SU-DHL-6 (cell line): Measurements from ENCODE around the gene S100A5.

Experiments
- H2AFZ ChIP-seq: fragments of 200-600 bp; sonication (generic); 2 replicates; pipeline ENCODE4 v1.6.1; 2014; ENCODE audit warnings: low read depth, mild to moderate bottlenecking, moderate library complexity, mixed read lengths, antibody characterized with exemption, low read length; ENCODE audit not compliant: severe bottlenecking
- H3F3A ChIP-seq: fragments of 200-600 bp; shearing (Covaris generic); 2 replicates; pipeline ENCODE4 v1.6.0; 2016; ENCODE audit warnings: antibody characterized with exemption, mild to moderate bottlenecking; ENCODE audit not compliant: insufficient read depth
- H3K27ac ChIP-seq: fragments of 200-600 bp; sonication (generic); 2 replicates; pipeline ENCODE4 v1.5.1; 2016; ENCODE audit warnings: low read depth, mild to moderate bottlenecking, low read length, moderate library complexity, mixed read lengths
- H3K27me3 ChIP-seq: fragments of 200-600 bp; sonication (generic), shearing (Covaris generic); 2 replicates; pipeline ENCODE4 v1.6.0; 2014; ENCODE audit warnings: mild to moderate bottlenecking, low read length
- H3K36me3 ChIP-seq: fragments of 200-600 bp; sonication (generic); 2 replicates; pipeline ENCODE4 v1.6.1; 2014; ENCODE audit warnings: mild to moderate bottlenecking, low read length, mixed read lengths
- H3K4me2 ChIP-seq: fragments of 300-600, 200-600 bp; shearing (Covaris generic), sonication (generic); 2 replicates; pipeline ENCODE4 v1.6.0; 2014; ENCODE audit warnings: low read length, low read depth, mild to moderate bottlenecking; ENCODE audit not compliant: poor library complexity, severe bottlenecking
- H3K4me3 ChIP-seq: fragments of 200-600 bp; sonication (generic); 2 replicates; pipeline ENCODE4 v1.5.1; 2014; ENCODE audit warnings: antibody characterized with exemption, low read length, mild to moderate bottlenecking, mixed read lengths; ENCODE audit not compliant: insufficient read depth, poor library complexity, severe bottlenecking
- H3K79me2 ChIP-seq: fragments of 200-600 bp; sonication (generic); 2 replicates; pipeline ENCODE4 v1.6.1; 2014; ENCODE audit warnings: mild to moderate bottlenecking, low read length, moderate library complexity; ENCODE audit not compliant: insufficient read depth
- H3K9ac ChIP-seq: fragments of 200-600 bp; sonication (generic); 2 replicates; pipeline ENCODE4 v1.7.0; 2014; ENCODE audit warnings: mild to moderate bottlenecking, low read length
- H3K9me2 ChIP-seq: fragments of 200-600 bp; sonication (generic); replicated peaks from 2 replicates; pipeline ENCODE4 v1.6.1; 2014; ENCODE audit warnings: low read length; ENCODE audit not compliant: insufficient read depth
- H3K9me3 ChIP-seq: fragments of 200-600 bp; sonication (generic); 2 replicates; pipeline ENCODE4 v1.6.1; 2014; ENCODE audit warnings: low read length, mixed read lengths; ENCODE audit not compliant: insufficient read depth
- H4K20me1 ChIP-seq: fragments of 200-600 bp; sonication (generic); 2 replicates; pipeline ENCODE4 v1.6.1; 2014; ENCODE audit warnings: low read depth, mild to moderate bottlenecking, antibody characterized with exemption, low read length, moderate library complexity, mixed read lengths
- EZH2phosphoT487 ChIP-seq: fragments of 200-600 bp; sonication (generic), shearing (Covaris generic); conservative IDR thresholded peaks from 2 replicates; pipeline ENCODE4 v1.6.1; 2018; ENCODE audit warnings: mild to moderate bottlenecking, antibody characterized with exemption, low read length, moderate library complexity, mixed read lengths
- TF ChIP-seq, protein P1 (sequence below): fragments of 200-600 bp; sonication (generic); IDR thresholded peaks from one replicate; pipeline ENCODE4 v1.5.1; 2017; ENCODE audit warnings: antibody characterized with exemption, mild to moderate bottlenecking, low read length, moderate library complexity; ENCODE audit not compliant: insufficient read depth, poor library complexity, severe bottlenecking

Gene S100A5

DNA sequence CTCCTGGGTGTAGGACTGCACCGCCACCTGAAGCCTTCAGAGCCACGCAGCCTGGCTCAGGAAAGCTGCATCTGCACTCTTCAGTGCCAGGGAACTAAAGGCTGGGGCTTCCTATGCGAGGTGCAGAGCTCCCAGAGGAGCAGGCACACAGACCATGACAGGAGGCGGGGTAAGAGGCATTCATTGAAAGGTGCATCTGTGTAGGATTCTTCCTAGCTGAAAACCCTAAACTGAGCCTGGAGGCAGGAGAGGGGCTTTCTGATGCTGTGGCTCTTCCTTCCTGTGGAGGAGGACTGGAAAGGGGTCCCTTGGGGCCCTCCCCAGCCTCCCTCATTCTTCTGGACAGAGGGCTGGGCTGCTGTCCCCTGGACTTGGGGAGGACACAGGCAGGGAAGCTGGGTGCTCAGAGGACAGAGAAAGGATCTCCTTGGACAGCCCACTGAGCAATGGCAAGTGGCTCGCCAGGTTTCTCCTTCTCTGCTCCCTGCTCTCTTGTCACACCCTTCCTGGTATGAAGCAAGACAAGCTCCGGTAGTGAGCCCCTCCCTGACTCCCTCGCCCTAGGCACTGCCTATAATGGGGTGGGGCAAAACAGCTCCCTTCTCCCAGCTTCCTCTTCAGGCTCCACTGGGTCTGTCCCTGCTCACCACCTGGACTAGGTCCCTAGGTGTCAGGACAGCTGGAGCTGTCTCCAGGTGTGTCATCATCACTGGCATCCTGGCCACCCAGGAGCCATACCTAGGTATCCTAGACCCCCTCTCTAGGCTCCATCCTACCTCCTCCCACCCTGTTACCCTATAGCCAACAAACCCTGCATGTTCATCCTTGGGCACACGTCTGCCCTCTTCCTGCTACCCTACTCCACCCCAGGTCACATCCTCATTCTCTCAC lies 25.0 kb downstream of the S100A5 start:
- Histone ChIP-seq H3K27ac (no peak overlapping the region), H3K9ac (no peak overlapping the region), H3K79me2 (no peaks in the 10 kb centered on the region), H3K9me2 (no peaks in the 10 kb centered on the region), H3F3A (no peaks in the 10 kb centered on the region), H3K9me3 (no peaks in the 10 kb centered on the region), H4K20me1 (no peaks in the 10 kb centered on the region), H2AFZ (no peak overlapping the region), H3K27me3 (no peaks in the 10 kb centered on the region), H3K36me3 (no peaks in the 10 kb centered on the region), H3K4me2 (no peak overlapping the region), H3K4me3 (no peak overlapping the region)
- no peak for TF ChIP-seq EZH2phosphoT487
- TF ChIP-seq, protein P1, sequence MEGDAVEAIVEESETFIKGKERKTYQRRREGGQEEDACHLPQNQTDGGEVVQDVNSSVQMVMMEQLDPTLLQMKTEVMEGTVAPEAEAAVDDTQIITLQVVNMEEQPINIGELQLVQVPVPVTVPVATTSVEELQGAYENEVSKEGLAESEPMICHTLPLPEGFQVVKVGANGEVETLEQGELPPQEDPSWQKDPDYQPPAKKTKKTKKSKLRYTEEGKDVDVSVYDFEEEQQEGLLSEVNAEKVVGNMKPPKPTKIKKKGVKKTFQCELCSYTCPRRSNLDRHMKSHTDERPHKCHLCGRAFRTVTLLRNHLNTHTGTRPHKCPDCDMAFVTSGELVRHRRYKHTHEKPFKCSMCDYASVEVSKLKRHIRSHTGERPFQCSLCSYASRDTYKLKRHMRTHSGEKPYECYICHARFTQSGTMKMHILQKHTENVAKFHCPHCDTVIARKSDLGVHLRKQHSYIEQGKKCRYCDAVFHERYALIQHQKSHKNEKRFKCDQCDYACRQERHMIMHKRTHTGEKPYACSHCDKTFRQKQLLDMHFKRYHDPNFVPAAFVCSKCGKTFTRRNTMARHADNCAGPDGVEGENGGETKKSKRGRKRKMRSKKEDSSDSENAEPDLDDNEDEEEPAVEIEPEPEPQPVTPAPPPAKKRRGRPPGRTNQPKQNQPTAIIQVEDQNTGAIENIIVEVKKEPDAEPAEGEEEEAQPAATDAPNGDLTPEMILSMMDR, result no peak

DNA sequence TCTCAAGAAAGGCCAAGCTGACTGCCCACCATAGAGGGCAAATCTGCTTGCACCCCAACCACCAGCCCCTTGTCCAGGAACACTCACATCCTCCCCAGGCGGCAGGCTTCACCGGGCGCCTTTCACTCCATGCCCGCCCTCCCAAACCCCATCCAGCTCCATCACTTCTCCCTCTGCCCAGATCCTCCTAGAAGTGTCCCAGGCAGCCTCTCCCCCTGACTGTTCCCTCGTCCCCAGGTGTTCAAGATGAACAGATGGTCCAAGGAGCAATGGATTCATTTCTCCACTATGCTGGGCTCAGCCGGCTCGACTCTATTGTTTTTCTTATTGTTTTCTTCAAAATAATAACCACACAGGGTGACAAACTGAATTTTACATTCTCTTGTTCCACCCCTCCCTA lies 27.1 kb downstream of the S100A5 start:
- Histone ChIP-seq H3K4me2 (no peak overlapping the region), H4K20me1 (no peaks in the 10 kb centered on the region), H3K27me3 (no peaks in the 10 kb centered on the region), H3K9me3 (no peaks in the 10 kb centered on the region), H3K79me2 (no peaks in the 10 kb centered on the region), H3F3A (no peaks in the 10 kb centered on the region), H3K36me3 (no peaks in the 10 kb centered on the region), H3K27ac (no peak overlapping the region), H2AFZ (no peak overlapping the region), H3K9ac (no peak overlapping the region), H3K9me2 (no peaks in the 10 kb centered on the region), H3K4me3 (no peak overlapping the region)
- TF ChIP-seq, protein P1, result no peak
- TF ChIP-seq EZH2phosphoT487, result no peak

DNA sequence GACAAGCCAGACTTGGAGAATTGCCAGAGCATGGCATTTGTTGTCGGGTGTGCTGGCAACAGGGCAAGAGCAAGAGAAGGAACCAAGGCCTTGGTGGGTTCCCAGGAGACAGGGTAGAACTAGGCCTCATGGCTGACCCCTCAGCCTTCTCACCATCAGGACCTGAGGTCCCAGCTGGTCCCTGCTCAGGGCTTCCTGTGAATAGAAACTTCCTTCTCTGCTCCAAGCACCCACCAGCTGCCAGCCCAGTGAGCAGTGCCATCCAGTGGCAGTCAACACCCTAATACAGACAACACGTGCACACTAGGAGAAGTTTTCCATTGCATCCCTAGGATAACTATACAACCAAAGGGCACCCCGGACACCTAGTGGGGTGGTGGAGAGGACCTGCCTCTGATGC lies 27.7 kb downstream of the S100A5 start:
- Histone ChIP-seq H3K36me3 (no peaks in the 10 kb centered on the region), H3K9me3 (no peaks in the 10 kb centered on the region), H4K20me1 (no peaks in the 10 kb centered on the region), H3K27me3 (no peaks in the 10 kb centered on the region), H3K9ac (no peak overlapping the region), H3K9me2 (no peaks in the 10 kb centered on the region), H2AFZ (no peak overlapping the region), H3K4me2 (no peak overlapping the region), H3K4me3 (no peak overlapping the region), H3F3A (no peaks in the 10 kb centered on the region), H3K79me2 (no peaks in the 10 kb centered on the region), H3K27ac (no peak overlapping the region)
- TF ChIP-seq EZH2phosphoT487, result no peak
- TF ChIP-seq, protein P1, result no peak
